OCI-LY3 (cell line): ENCODE data around the gene CPA3.

Source experiments
- CTCF ChIP-seq: fragments of 200-600, 300-600 bp; sonication (generic); IDR thresholded peaks from 2 replicates; pipeline ENCODE4 v1.5.1; 2014; ENCODE audit warnings: antibody characterized with exemption, low read length, low read depth
- EZH2phosphoT487 ChIP-seq: fragments of 200-600 bp; shearing (Covaris generic); IDR thresholded peaks from 2 replicates; pipeline ENCODE4 v1.6.1; 2018; ENCODE audit warnings: antibody characterized with exemption, mixed run types, low read depth

GRCh38 chr3:148906667-148907066 lies 41.6 kb downstream of the CPA3 start:
- TF ChIP-seq CTCF (no peak), EZH2phosphoT487 (no peak)
